ENCODE data around the gene CPT1B.

GRCh38 chr22:50625131-50625567, 46.9 kb upstream of the CPT1B start:
- TF ChIP-seq, protein P1, sequence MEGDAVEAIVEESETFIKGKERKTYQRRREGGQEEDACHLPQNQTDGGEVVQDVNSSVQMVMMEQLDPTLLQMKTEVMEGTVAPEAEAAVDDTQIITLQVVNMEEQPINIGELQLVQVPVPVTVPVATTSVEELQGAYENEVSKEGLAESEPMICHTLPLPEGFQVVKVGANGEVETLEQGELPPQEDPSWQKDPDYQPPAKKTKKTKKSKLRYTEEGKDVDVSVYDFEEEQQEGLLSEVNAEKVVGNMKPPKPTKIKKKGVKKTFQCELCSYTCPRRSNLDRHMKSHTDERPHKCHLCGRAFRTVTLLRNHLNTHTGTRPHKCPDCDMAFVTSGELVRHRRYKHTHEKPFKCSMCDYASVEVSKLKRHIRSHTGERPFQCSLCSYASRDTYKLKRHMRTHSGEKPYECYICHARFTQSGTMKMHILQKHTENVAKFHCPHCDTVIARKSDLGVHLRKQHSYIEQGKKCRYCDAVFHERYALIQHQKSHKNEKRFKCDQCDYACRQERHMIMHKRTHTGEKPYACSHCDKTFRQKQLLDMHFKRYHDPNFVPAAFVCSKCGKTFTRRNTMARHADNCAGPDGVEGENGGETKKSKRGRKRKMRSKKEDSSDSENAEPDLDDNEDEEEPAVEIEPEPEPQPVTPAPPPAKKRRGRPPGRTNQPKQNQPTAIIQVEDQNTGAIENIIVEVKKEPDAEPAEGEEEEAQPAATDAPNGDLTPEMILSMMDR (conservative IDR thresholded peaks at IDR 0.05 in 1 of 2, IDR thresholded peaks at IDR 0.05 in 1 of 2; ENCODE audit: low read depth in 1 of 2, low read length in 2 of 2), result no peak
- TF ChIP-seq EZH2 (IDR thresholded peaks at IDR 0.05; ENCODE audit: low read length, missing control alignments), result no peak
